ENCODE measurements around the gene SPTB. TPM values are rescaled to one million over a fixed set of nuclear protein-coding genes. Genes with fewer than 3 reads are reported as not detected.

SPTB gene
- total RNA-seq, 1 donor from 2014 or later: 4.6 TPM

GRCh38 chr14:64885559-64885958 is 5.9 kb upstream of the SPTB start:
- no peak for DNase-seq (ENCODE audit: low read depth)

GRCh38 chr14:64880221-64881121 is 764 bp upstream of the SPTB start:
- DNase-seq (ENCODE audit: low read depth): peak; percentile 3

GRCh38 chr14:64878837-64879634 is 671 bp downstream of the SPTB start:
- peak; percentile 5 for DNase-seq (ENCODE audit: low read depth)

- DNase-seq (ENCODE audit: low read depth): no peak
These were observed 1.9 kb downstream of the SPTB start for GRCh38 chr14:64877846-64878245.

GRCh38 chr14:64875350-64875749 is 4.4 kb downstream of the SPTB start:
- no peak for DNase-seq (ENCODE audit: low read depth)

GRCh38 chr14:64873506-64874219 is 6.0 kb downstream of the SPTB start:
- no peak for DNase-seq (ENCODE audit: low read depth)

- no peak for DNase-seq (ENCODE audit: low read depth)
These were observed 8.4 kb downstream of the SPTB start for GRCh38 chr14:64871344-64871743.

- DNase-seq (ENCODE audit: low read depth): no peak
These were observed 9.5 kb downstream of the SPTB start for GRCh38 chr14:64870160-64870559.

GRCh38 chr14:64868841-64869240 is 10.9 kb downstream of the SPTB start:
- DNase-seq (ENCODE audit: low read depth): no peak

- no peak for DNase-seq (ENCODE audit: low read depth)
These were observed 11.3 kb downstream of the SPTB start for GRCh38 chr14:64868379-64868778.

GRCh38 chr14:64867182-64867581 is 12.5 kb downstream of the SPTB start:
- no peak for DNase-seq (ENCODE audit: low read depth)

- DNase-seq (ENCODE audit: low read depth): no peak
These were observed 13.7 kb downstream of the SPTB start for GRCh38 chr14:64865992-64866391.

- DNase-seq (ENCODE audit: low read depth): no peak
These were observed 14.6 kb downstream of the SPTB start for GRCh38 chr14:64865109-64865508.

GRCh38 chr14:64864258-64864657 is 15.4 kb downstream of the SPTB start:
- no peak for DNase-seq (ENCODE audit: low read depth)

- DNase-seq (ENCODE audit: low read depth): no peak
These were observed 17.8 kb downstream of the SPTB start for GRCh38 chr14:64861916-64862315.

- DNase-seq (ENCODE audit: low read depth): no peak
These were observed 19.7 kb downstream of the SPTB start for GRCh38 chr14:64860039-64860438.

GRCh38 chr14:64857979-64858744 is 21.5 kb downstream of the SPTB start:
- DNase-seq (ENCODE audit: low read depth): no peak

- peak; percentile 64 for DNase-seq (ENCODE audit: low read depth)
These were observed 22.9 kb downstream of the SPTB start for GRCh38 chr14:64856529-64857445.

GRCh38 chr14:64855721-64856528 is 23.8 kb downstream of the SPTB start:
- DNase-seq (ENCODE audit: low read depth): peak; percentile 26

All from myocyte (in vitro differentiated cells).